NCI-H69 (cell line): ENCODE data around the gene DGKG.

Source experiments
- DNase-seq: peaks from one replicate; lab custom pipeline; 2025; lab: John Stamatoyannopoulos, UW

DGKG gene

GRCh38 chr3:186143250-186143649 lies 218.8 kb downstream of the DGKG start:
- DNase-seq, result no peak

DNA sequence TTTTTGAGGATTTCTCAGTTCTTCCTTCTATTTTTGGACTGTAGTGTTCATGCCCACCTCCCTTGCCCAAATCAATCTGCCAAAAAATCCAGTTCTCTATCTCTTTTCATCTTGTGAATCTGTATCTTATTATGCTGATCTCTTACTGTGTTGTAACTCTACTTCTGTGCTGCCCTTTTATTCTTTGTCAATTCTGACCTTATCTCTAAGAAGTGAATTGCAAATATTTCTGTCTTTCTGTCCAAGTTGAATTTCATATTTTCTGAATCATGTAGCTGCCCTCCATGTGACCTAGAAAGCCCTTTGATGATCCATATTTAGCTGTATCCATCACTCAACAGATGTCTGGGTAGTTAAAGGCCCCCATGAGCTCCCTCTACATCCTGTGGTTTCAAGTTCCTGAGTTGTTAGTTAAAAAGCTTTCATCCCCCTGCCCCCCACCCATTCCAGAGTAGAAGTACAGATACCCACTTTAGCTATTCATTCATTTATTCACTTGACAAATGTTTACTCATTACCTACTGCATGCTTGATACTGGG lies 219.6 kb downstream of the DGKG start:
- no peak for DNase-seq

- DNase-seq, result no peak
Measured at GRCh38 chr3:186141790-186142189, 220.2 kb downstream of the DGKG start.

- no peak for DNase-seq
Measured at GRCh38 chr3:186138272-186138981, 223.6 kb downstream of the DGKG start.

DNA sequence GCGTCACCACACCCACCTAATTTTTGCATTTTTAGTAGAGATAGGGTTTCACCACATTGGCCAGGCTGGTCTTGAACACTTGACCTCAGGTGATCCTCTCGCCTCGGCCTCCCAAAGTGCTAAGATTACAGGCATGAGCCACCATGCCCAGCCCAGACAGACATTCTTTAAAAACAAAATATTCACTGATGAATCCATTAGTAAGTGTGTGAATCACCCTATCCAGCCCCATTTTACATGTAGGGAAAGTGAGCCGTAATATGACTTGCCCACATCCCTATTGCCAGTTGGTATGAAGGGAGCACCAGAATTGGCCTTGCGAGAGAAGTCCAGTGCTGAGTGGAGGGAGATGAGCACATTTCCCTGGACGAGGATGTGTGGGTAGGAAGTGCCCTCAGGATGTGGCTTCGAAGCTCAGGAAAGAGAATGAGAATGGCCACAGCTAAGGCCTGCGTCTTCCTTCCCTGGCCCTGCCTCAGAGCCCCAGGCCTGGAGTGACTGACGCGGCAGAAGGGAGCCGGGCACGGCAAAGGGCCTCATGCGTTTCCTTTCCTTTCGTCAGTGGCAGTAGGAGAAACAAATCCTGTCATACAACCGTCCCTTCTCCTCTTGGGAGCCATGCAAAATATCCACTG lies 224.9 kb downstream of the DGKG start:
- DNase-seq, result no peak

GRCh38 chr3:186133980-186134379 lies 228.1 kb downstream of the DGKG start:
- DNase-seq, result no peak

- DNase-seq, result no peak
Measured at GRCh38 chr3:186132487-186132886, 229.5 kb downstream of the DGKG start.

- DNase-seq, result no peak
Measured at GRCh38 chr3:186129206-186129605, 232.8 kb downstream of the DGKG start.

- DNase-seq, result no peak
Measured at GRCh38 chr3:186128158-186128557, 233.9 kb downstream of the DGKG start.

GRCh38 chr3:186127463-186127862 lies 234.6 kb downstream of the DGKG start:
- DNase-seq, result no peak

DNA sequence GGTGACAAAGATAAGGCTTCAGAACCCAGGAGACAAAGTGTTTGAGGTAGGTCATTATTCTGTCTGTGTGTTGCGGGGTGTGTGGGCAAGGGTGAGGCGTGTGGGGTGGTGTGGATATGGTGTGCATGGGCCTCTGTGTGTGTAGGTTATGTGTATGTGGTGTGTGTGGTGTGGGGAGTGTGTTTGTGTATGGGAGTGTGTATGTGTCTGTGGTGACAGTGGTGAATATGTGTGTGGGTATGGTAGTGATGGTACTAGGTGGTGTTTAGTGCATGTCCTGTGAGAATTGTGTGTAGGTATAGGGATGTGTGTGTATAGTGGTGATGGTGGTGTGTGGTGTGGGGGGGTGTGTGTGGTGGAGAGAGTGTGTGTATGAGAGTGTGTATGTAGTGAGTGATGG lies 236.9 kb downstream of the DGKG start:
- no peak for DNase-seq

- no peak for DNase-seq
Measured at GRCh38 chr3:186124592-186124991, 237.4 kb downstream of the DGKG start.

GRCh38 chr3:186123012-186123411 lies 239.0 kb downstream of the DGKG start:
- DNase-seq, result no peak

- no peak for DNase-seq
Measured at GRCh38 chr3:186121968-186122367, 240.1 kb downstream of the DGKG start.

- DNase-seq, result no peak
Measured at GRCh38 chr3:186121278-186121677, 240.8 kb downstream of the DGKG start.

DNA sequence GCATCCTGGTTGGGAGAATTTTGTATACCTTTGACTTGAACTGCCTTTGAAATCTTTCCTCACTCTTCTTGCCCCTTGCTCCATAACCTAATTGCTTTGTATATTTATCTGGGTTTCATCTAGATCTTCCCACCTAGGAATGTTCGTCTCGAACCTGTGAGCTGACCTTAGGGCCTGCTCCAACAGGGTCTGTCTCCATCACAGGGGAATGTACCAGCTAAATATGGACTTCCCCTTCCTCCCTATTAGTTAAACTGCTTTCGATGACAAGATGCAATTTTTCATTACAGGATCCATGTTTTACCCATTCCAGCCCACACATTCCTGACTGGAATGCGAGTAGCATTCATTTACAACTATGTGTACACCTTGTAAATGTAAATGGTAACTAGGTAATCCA lies 242.5 kb downstream of the DGKG start:
- DNase-seq, result no peak

GRCh38 chr3:186118692-186119091 lies 243.3 kb downstream of the DGKG start:
- no peak for DNase-seq

- no peak for DNase-seq
Measured at GRCh38 chr3:186117521-186118134, 244.4 kb downstream of the DGKG start.

DNA sequence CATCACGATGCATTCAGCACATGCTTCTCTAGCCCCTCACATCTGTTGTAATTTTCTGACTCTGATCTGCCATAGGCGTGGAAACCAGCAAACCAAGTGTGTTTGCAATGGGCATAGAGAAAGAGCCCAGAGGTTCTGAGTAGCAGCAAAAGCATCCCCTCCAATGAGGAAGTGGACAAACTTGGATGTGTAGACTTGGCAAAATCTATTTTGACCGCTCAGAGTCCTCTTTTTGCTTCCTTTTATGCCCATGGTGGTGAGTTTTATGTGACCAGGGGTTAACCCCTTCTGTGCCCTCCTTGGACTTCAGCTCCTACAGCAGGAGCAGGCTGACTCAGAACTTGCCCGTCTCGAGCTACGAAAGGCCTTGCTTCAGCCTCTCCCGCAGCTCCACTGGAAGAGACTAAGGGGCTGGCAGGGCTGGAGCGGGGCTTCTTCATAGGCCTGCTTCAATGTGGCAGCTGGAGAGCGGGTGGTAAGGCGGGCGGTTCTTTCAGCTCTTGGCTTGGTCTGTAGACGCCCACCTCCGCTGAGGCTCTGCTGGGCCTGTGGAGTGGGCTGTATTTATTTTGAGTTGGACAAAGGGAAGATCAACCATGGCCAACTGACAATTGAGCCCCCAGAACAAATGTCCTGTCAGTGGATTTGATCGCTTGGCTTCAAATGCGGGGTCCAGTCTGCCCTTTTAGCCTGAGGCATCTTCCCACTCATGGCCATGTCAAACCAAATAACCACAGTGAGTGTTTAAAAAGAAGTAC lies 246.6 kb downstream of the DGKG start:
- DNase-seq, result no peak

DNA sequence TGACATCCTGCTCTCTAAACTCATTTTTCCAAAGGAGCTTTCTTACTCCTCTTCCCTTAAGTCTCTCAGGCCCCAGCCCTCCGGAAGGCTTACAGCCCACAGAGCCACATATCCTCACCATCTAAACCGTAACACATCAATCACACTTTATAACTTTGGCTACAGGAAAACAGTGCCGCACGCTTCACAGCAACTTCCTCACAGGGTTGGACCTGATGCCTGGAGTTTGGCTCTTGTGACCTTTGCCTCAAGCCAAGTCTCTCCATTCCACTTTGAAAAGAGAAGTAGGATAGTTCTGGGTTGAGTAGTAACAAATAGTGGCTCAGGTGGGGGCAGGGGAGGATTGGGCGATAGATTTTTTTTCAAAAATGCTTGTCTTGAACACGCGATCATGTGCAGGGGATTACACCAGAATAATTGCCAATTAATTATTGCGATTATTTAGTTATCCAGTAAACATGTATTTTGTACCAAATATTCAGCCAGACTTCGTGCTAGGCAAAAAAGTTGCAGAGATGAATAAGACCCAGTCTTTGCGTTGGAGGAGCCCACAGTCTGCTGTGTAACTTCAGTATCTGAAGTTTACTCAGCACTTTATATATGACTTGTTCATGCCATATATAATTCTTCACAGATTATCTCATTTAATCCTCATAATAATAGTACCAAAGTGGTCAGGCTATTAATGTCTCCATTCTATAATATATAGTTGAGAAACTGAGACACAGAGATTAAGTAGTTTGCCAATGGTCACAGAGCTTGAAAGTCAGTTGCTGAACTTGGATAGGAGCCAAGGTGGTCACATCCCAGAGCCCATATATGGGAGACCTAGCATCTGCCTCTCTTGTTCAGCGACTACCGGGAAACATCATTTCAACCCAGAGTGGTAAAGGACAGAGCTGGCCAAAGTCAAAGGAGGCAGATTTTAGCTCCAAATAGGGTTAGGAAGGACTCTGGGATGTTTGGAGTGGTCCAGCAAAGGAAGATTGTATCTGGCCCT lies 250.8 kb downstream of the DGKG start:
- no peak for DNase-seq
